K562 (cell line): Measurements from ENCODE around the gene TTL. TPM values are rescaled to one million over a fixed set of nuclear protein-coding genes. Genes with fewer than 3 reads are reported as not detected.

ENCODE experiments used
- ARID1B ChIP-seq: fragments of 450-650 bp; IDR thresholded peaks from 2 replicates; pipeline ENCODE4 v1.6.1; 2016; ENCODE audit warnings: antibody characterized with exemption, mild to moderate bottlenecking, inconsistent platforms
- CBFA2T2 ChIP-seq: fragments of 450-650 bp; conservative IDR thresholded peaks from 2 replicates; pipeline ENCODE4 v1.6.1; 2017; ENCODE audit warnings: mild to moderate bottlenecking
- DIDO1 ChIP-seq: fragments of 450-650 bp; IDR thresholded peaks from 2 replicates; pipeline ENCODE4 v1.6.1; 2016; ENCODE audit warnings: low read depth, missing biosample characterization, missing genetic modification characterization
- NFYB ChIP-seq: IDR thresholded peaks from 2 replicates; pipeline ENCODE4 v1.6.1; 2011; ENCODE audit warnings: mild to moderate bottlenecking, moderate library complexity; ENCODE audit not compliant: insufficient read length; ENCODE audit errors: extremely low read depth
- PPARD ChIP-seq: fragments of 250-450 bp; sonication (Bioruptor Pico); IDR thresholded peaks from 2 replicates; pipeline ENCODE4 v1.8.0; 2022; ENCODE audit warnings: inconsistent platforms, mild to moderate bottlenecking, moderate library complexity
- RFX7 ChIP-seq: fragments of 250-450 bp; sonication (Bioruptor Pico); IDR thresholded peaks from 2 replicates; pipeline ENCODE4 v1.5.1; 2021; ENCODE audit warnings: mild to moderate bottlenecking
- SETDB1 ChIP-seq: IDR thresholded peaks from one replicate; pipeline ENCODE4 v1.6.1; 2012; ENCODE audit warnings: low read length, control low read depth, inconsistent platforms
- TCFL5 ChIP-seq: fragments of 250-450 bp; sonication (Bioruptor Pico); conservative IDR thresholded peaks from 2 replicates; pipeline ENCODE4 v1.6.1; 2021; ENCODE audit warnings: mild to moderate bottlenecking, moderate library complexity, matching md5 sums
- ZC3H4 ChIP-seq: sonication (generic); formaldehyde crosslinking; IDR thresholded peaks from 2 replicates; pipeline ENCODE4 v1.9.0; 2021; ENCODE audit warnings: missing genetic modification reagents, borderline replicate concordance
- polyA plus RNA-seq, 8 experiments: library from polyadenylated mRNA; depleted of rRNA in 4 of 8; stranded (reverse) in 5 of 8; unstranded in 3 of 8; fragments of >200 nt; fragmentation: Nextera tagmentation in 2 of 8; fragmentation: Illumina TruSeq in 1 of 8; extraction: Ambion mirVana in 2 of 8; extraction: Trizol in 1 of 8; gene quantifications; 2 replicates each; pipeline versions ENCODE4 v1.2.1 to v1.2.3, GENCODE V29; 2011 to 2014; ENCODE audit warnings: inconsistent platforms in 1 of 8, missing spikeins in 1 of 8
- total RNA-seq, 7 experiments: library from RNA; depleted of rRNA in 6 of 7; stranded (reverse); fragments of >200 nt in 6 of 7; fragmentation: Illumina TruSeq in 2 of 7; extraction: Trizol in 2 of 7; gene quantifications; 2 replicates each; pipeline versions ENCODE4 v1.2.1 to v1.2.3, GENCODE V29; 2011 to 2021; ENCODE audit warnings: low replicate concordance in 1 of 7
- TF ChIP-seq, protein P1 (sequence below): IDR thresholded peaks from 2 replicates; pipeline ENCODE4 v1.6.1; 2012; ENCODE audit warnings: low read depth, low read length, improper control_type of control experiment, borderline replicate concordance
- TF ChIP-seq, protein P2 (sequence below): fragments of 250-450 bp; sonication (Bioruptor Pico); IDR thresholded peaks from 2 replicates; pipeline ENCODE4 v1.4.0; 2020; ENCODE audit warnings: mild to moderate bottlenecking, moderate library complexity
- TF ChIP-seq, protein P3 (sequence below): sonication (generic); formaldehyde crosslinking; IDR thresholded peaks from 2 replicates; pipeline ENCODE4 v1.8.1; 2023; ENCODE audit warnings: mild to moderate bottlenecking, missing genetic modification reagents, moderate library complexity
- TF ChIP-seq, protein P4 (sequence below): fragments of 250-450 bp; sonication (Bioruptor Pico); IDR thresholded peaks from 2 replicates; pipeline ENCODE4 v1.4.0; 2020; ENCODE audit warnings: mild to moderate bottlenecking, moderate library complexity

Gene TTL
- total and polyA plus RNA-seq, 9 of the 15 experiments (the other 6 are each of a cell fraction or from before 2014, with no cell fraction given), result 9.4 to 54.4 (median 34.9) TPM

DNA sequence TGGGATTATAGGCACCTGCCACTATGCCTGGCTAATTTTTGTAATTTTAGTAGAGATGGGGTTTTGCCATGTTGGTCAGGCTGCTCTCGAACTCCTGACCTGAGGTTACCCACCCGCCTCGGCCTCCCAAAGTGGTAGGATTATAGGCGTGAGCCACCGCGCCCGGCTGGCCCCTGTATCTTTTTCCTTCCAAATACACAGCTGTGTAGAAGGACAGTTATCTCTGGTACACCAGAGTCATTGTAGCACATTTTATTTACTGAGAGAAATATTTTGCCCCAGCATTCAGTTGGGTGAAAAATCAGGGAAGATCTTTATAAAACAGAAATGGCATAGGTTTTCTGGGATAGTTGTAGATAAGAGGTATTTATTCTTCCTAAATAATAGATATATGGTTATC is 36.9 kb downstream of the TTL start (continued):
- TF ChIP-seq, protein P1, sequence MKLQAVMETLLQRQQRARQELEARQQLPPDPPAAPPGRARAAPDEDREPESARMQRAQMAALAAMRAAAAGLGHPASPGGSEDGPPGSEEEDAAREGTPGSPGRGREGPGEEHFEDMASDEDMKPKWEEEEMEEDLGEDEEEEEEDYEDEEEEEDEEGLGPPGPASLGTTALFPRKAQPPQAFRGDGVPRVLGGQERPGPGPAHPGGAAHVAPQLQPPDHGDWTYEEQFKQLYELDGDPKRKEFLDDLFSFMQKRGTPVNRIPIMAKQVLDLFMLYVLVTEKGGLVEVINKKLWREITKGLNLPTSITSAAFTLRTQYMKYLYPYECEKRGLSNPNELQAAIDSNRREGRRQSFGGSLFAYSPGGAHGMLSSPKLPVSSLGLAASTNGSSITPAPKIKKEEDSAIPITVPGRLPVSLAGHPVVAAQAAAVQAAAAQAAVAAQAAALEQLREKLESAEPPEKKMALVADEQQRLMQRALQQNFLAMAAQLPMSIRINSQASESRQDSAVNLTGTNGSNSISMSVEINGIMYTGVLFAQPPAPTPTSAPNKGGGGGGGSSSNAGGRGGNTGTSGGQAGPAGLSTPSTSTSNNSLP, result no peak
- TF ChIP-seq PPARD (CRISPR knock-in tag) (no peak), SETDB1 (no peak), RFX7 (CRISPR knock-in tag) (no peak), DIDO1 (tag) (no peak), ZC3H4 (CRISPR knock-in tag) (no peak), TCFL5 (CRISPR knock-in tag) (no peak), ARID1B (0 out of 2 replicates have a peak, but pooled peaks have one; percentile 25), NFYB (no peak), CBFA2T2 (peak; percentile 41; the same call in 1 of the 2 replicates)
- TF ChIP-seq, protein P2, sequence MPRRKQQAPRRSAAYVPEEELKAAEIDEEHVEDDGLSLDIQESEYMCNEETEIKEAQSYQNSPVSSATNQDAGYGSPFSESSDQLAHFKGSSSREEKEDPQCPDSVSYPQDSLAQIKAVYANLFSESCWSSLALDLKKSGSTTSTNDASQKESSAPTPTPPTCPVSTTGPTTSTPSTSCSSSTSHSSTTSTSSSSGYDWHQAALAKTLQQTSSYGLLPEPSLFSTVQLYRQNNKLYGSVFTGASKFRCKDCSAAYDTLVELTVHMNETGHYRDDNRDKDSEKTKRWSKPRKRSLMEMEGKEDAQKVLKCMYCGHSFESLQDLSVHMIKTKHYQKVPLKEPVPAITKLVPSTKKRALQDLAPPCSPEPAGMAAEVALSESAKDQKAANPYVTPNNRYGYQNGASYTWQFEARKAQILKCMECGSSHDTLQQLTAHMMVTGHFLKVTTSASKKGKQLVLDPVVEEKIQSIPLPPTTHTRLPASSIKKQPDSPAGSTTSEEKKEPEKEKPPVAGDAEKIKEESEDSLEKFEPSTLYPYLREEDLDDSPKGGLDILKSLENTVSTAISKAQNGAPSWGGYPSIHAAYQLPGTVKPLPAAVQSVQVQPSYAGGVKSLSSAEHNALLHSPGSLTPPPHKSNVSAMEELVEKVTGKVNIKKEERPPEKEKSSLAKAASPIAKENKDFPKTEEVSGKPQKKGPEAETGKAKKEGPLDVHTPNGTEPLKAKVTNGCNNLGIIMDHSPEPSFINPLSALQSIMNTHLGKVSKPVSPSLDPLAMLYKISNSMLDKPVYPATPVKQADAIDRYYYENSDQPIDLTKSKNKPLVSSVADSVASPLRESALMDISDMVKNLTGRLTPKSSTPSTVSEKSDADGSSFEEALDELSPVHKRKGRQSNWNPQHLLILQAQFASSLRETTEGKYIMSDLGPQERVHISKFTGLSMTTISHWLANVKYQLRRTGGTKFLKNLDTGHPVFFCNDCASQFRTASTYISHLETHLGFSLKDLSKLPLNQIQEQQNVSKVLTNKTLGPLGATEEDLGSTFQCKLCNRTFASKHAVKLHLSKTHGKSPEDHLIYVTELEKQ (CRISPR knock-in tag), result no peak
- TF ChIP-seq, protein P3, sequence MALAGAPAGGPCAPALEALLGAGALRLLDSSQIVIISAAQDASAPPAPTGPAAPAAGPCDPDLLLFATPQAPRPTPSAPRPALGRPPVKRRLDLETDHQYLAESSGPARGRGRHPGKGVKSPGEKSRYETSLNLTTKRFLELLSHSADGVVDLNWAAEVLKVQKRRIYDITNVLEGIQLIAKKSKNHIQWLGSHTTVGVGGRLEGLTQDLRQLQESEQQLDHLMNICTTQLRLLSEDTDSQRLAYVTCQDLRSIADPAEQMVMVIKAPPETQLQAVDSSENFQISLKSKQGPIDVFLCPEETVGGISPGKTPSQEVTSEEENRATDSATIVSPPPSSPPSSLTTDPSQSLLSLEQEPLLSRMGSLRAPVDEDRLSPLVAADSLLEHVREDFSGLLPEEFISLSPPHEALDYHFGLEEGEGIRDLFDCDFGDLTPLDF, result no peak
- TF ChIP-seq, protein P4, sequence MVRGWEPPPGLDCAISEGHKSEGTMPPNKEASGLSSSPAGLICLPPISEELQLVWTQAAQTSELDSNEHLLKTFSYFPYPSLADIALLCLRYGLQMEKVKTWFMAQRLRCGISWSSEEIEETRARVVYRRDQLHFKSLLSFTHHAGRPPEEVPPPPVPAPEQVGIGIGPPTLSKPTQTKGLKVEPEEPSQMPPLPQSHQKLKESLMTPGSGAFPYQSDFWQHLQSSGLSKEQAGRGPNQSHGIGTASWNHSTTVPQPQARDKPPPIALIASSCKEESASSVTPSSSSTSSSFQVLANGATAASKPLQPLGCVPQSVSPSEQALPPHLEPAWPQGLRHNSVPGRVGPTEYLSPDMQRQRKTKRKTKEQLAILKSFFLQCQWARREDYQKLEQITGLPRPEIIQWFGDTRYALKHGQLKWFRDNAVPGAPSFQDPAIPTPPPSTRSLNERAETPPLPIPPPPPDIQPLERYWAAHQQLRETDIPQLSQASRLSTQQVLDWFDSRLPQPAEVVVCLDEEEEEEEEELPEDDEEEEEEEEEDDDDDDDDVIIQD (CRISPR knock-in tag), result no peak
